Keratinocyte (primary cell): ENCODE data around the gene CDCA3.

Experiments used
- CTCF ChIP-seq, 3 experiments: IDR thresholded peaks in 1 of 3; conservative IDR thresholded peaks in 1 of 3; optimal IDR thresholded peaks in 1 of 3; 2 replicates in 2 of 3; 3 replicates in 1 of 3; pipeline versions ENCODE3 to v1.5.1; 2011; ENCODE audit warnings: low read length in 3 of 3, mild to moderate bottlenecking in 3 of 3, moderate library complexity in 2 of 3, control low read depth in 1 of 3, inconsistent platforms in 1 of 3; ENCODE audit not compliant: insufficient read depth in 2 of 3; ENCODE audit errors: extremely low read depth in 1 of 3
- EZH2 ChIP-seq: IDR thresholded peaks from one replicate; pipeline ENCODE4 v1.6.1; 2012; ENCODE audit warnings: inconsistent platforms, mild to moderate bottlenecking, low read length, moderate library complexity

- TF ChIP-seq CTCF (optimal IDR thresholded peaks at IDR 0.05 in 1 of 3, IDR thresholded peaks at IDR 0.05 in 1 of 3, conservative IDR thresholded peaks at IDR 0.05 in 1 of 3; ENCODE audit: extremely low read depth in 1 of 3, insufficient read depth in 2 of 3, low read length in 3 of 3) (no peak), EZH2 (no peak)
These were observed 24.2 kb downstream of the CDCA3 start for GRCh38 chr12:6826734-6827436.
